D341Med (cell line): ENCODE results near the gene ELFN1.

Experiments used
- DNase-seq: peaks from one replicate; pipeline ENCODE4 v3.0.0; 2012; ENCODE audit warnings: low spot score

Gene ELFN1

DNA sequence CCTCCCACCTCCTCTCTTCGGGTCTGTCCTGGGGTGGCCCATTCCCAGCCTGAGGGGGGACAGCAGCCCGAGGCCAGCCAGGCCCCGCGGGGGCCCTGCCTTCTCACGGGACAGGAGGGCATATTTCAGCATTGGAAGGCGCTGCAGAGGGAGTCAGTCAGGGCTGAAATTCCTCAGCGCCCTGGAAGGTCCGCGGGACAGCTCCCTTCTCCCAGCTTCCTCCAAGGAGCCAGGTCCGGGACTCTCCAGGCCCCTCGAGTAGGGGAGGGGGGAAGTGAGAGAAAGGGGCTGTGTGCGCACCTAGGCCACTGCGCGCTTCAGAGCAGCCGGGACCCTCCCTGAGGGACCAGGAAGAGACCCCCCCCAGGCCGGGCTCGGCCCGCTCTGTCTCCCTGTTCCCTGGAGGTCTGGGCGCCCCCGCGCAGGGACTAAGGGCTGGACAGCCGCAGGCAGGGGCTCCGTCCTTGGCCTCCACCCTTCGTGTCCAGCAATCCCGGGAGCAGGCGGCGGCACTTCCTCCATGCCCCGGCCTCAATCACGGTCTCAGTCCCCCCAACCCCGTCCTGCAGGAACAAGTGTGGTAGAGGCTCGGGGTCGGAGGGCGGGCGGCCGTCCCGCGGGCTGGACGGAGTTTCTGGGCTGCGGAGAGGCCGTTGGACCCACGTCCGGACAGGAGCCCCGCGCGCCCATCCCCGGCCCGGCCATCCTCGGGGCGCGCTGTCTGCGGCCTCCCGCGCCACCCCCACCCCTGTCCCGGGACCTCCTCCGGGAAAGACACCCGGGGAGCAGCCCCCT lies 6.0 kb upstream of the ELFN1 start:
- peak; percentile 36 for DNase-seq

DNA sequence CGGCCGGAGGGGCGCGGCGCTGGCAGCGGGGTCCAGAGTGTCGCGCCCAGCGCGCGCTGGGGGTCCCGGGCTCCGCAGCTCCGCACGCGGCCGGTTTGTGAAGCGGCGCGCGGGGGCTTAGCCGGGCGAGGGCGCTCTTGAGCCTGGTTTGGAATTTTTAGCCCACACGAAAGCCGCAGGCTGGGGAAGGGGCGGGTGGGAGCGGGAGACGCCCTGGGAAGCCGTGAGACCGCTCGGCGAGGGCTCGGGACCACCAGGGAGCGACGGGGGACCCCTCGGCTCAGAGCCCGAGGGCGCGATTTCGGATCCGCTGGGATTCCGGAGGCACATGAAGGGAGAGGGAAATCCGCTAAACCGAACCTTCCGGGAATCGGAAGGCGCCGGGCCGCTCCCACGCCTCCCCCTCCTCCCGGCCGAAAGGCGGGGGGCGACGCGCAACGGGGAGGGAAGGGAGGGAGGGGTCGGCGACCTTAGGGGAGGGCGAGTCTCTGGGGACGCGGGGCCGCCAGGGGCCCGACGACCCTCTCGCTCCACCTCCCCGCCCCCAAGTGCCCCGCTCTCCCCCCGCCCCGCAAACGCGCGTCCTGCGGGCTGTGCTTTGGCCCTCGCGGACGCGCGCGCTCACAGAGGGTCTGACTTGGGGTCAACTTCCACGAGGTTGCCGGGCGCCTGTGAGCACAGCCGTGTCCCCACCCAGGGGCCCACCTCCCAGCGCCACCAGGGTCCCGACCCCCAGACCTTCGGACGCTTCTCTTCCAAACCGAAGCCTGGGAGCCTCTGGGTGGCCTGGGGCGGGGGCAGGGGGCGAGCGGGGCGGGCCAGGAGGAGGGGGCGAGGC lies 5.1 kb upstream of the ELFN1 start:
- peak; percentile 93 for DNase-seq

- DNase-seq = peak; percentile 79
These were observed 4.3 kb upstream of the ELFN1 start for GRCh38 chr7:1665549-1666316.

DNA sequence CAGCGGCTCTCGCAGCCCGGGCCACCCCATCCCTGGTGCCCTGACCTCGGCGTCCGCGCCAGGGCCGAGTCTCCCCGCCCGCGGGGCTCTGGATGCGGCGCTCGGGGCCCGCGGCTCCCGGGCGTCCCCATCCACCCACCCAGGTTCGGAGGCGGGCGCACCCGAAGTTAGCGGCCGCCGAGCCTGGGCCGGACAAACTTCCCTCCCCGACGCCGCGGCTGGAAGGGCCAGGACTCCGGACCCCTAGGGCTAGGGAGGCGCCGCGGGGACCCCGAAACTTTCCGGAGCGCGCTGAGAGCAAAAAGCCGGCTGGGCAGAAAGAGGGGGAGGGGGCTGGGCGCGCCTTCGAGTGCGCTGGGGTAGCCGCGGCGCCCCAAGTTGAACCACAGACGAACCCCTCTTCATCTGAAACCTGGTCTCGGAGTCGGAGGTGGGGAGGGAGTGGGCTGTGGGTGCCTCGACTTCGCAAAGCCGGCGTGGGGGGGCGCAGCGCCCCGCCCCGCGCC lies 3.7 kb upstream of the ELFN1 start:
- DNase-seq = peak; percentile 69

- peak; percentile 67 for DNase-seq
These were observed 3.1 kb upstream of the ELFN1 start for GRCh38 chr7:1666823-1667565.

GRCh38 chr7:1667566-1668395 lies 2.3 kb upstream of the ELFN1 start:
- peak; percentile 73 for DNase-seq

DNA sequence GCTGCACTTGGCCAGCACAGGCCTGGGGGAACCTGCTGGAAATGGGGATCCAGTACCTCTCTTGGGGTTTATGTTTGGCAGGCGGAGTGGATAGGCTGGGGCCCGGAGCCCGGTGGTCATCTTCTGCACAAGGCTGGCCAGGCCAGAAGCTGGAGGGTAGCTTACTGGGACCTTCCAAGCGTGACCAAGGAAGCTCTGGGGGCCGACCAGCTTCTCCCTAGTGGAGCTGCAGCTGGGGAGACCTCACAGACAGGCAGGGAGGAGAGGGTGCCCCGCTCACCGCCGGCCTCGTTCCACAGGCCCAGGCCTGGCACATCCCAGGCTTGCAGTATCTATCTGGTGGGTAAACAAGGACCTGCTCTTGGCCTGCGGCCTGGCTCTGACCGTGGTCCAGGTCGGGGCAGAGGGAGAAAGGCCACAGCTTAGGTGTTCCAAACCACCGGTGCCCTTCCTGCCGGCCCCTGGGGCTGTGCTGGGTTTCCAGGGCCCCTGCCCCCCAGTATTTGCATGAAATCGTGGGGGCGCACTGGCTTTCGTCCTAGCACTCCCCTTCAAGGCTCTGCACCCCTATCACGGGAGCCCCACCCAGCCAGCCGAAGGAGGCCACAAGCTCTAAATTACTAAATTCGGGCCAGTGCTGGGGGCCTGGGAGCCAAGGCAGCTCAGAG lies 1.5 kb upstream of the ELFN1 start:
- peak; percentile 39 for DNase-seq

DNA sequence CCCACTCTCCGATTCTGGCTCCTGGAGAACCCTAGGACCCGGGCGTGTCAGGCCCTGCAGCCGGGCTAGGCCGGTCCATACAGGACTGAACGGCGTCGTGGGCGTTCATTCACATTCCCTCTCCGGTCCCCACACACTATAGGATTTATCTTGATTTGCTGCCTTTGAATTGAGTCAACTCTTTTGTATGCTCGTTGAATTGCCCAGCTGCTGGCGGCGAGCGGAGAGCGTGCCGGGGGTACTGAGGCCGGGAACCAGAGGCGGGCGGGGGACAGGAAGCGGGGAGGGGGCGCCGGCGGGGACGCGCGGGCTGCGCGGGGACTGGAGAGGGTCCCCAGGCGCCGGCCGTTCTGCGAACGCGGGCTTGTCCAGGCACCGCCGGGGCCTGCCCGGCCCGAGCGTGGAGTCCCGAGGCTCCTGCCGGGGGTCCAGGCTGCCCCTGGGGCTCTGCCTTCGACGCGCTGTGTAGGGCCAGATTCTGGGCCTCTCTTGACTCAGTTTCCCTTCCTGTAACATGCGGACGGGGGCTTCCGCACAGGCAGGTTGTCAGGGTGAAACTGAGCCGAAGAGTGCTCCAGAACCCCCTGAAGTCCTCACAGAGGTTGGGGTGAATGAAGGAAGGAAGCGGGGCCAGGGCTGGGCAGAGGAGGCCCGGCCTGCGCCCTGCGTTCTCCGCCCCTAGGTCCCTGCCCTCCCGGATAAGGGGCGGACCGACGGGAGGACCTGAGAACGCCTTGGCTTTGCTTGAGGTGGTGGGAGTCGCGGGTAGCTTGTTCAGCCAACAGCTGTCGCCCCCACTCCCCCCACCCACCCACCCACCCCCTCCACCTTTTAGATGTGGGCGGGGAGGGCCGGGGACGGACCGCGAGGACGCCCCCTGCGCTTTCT lies 769 bp upstream of the ELFN1 start:
- peak; percentile 41 for DNase-seq

- DNase-seq = peak; percentile 38
These were observed 967 bp downstream of the ELFN1 start for GRCh38 chr7:1670894-1671593.

- peak; percentile 21 for DNase-seq
These were observed 1.7 kb downstream of the ELFN1 start for GRCh38 chr7:1671594-1672451.

GRCh38 chr7:1672851-1673486 lies 2.9 kb downstream of the ELFN1 start:
- DNase-seq = no peak

- no peak for DNase-seq
These were observed 3.6 kb downstream of the ELFN1 start for GRCh38 chr7:1673581-1674118.

DNA sequence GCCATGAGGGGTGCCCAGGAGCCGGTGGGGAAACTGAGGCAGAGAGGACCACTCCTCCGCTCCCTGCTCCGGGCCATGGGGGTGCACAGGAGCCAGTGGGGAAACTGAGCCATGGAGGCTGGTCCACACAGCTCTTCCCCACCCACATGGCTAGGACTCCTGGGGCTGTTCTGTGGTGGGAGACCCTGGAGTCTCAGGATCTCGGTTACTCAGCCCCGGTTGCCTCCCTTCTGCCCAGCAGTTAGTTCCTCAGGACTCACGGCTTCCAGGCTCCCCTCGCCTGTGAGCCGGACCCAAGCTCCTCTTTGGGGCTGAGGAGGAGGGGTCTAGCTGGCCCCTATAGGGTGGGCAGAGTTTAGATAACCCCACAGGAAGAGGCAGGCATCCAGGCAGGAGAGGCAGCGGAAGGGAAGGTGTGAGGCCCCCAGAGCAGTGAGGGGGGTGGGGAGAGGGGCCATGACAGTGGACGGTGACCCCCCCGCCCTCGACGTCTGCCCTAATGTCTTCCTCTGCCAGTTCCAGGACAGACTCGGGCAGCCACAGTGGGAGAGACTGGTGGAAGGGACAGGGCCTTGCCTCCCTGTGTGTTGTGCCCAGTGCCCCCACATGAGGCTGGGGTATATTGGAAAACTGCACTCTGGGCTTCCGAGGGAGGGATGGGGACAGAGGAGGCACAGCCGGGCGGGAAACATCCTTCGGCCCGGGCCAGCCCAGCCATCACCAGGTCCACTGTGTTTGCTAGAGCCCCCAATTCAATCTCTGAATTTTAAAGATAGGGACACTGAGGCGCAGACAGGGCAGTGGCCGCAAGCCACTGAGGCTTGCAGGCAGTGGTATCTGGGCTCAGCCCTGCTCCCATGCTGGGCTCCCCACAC lies 4.3 kb downstream of the ELFN1 start:
- peak; percentile 25 for DNase-seq

DNA sequence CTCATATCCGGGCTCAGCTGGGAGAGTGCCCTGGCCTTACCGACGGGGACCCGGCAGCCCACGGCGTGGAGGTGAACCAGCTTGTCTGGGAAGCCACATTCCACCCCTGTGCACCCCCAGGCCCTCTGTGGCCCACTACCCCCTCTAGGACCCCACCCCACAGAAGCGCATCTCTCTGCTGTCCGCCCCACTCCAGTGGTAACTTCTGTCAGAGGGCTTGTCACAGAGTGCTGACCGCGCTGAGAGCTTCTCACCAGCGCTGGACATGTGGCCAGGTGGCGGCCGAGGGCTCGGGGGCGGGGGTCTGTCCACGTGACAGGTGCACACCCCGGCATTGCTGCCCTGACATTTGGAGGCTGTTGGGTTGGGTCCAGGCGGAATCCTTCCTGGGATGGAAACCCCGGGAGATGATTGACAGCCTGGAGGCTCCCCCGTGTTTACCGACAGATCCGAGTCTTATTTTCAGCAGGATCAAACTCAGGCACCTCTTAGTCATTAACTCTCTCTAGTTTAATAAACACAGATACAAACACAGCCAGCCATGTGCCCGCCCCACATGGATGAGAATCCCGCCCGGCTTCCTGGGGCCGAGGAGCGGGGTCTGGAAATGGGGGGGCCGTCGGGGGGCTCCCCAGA lies 5.1 kb downstream of the ELFN1 start:
- peak; percentile 31 for DNase-seq
